HCT116 (cell line): ENCODE data around the gene PIK3R1. TPM values are rescaled to one million over a fixed set of nuclear protein-coding genes. Genes with fewer than 3 reads are reported as not detected.
A peak's percentile ranks its signal among the peaks of the same experiment; 100 is the strongest.

Experiments
- ATAC-seq: fragments of 200-7000 bp; cut with Tn5 transposase; 2 replicates; pipeline ENCODE4 v1.9.1; 2020; ENCODE audit warnings: mild to moderate bottlenecking, moderate library complexity
- BruUV-seq: library from RNA; stranded (reverse); fragments of 400-500 nt; replicated peaks from 2 replicates; lab custom pipeline; 2021; lab: Mats Ljungman, UMichigan
- CTCF ChIA-PET: fragments of 300-600 bp; sonication (Branson Sonifier 250); formaldehyde crosslinking; loops from one replicate; lab custom pipeline; 2021; ENCODE audit warnings: antibody characterized with exemption; lab: Charles Lee
- POLR2A ChIA-PET: fragments of 300-600, 350-600 bp; sonication (Branson Sonifier 250); formaldehyde crosslinking; loops from one replicate; lab custom pipeline; 2021; ENCODE audit warnings: antibody characterized with exemption; lab: Charles Lee
- RAD21 ChIA-PET, 2 experiments: fragments of 300-600 bp; sonication (Branson Sonifier 250); formaldehyde crosslinking; loops; one replicate each; lab custom pipeline; 2023; ENCODE audit warnings: low total read pairs in 2 of 2; ENCODE audit not compliant: uncharacterized antibody in 2 of 2, unreplicated experiment in 2 of 2, low non-redundant PET in 1 of 2; lab: Charles Lee
- DNase-seq: peaks from one replicate; pipeline ENCODE4 v3.0.0-alpha.2; 2010; ENCODE audit warnings: low read depth, low spot score
- H2AFZ ChIP-seq: fragments of 200-600 bp; shearing (Covaris generic), sonication (generic); 2 replicates; pipeline ENCODE4 v1.6.1; 2017; ENCODE audit warnings: low read depth, mixed run types, mixed read lengths, antibody characterized with exemption, low read length; ENCODE audit not compliant: poor library complexity, severe bottlenecking
- H3K27ac ChIP-seq: 2 replicates; pipeline ENCODE4 v1.5.1; 2012; ENCODE audit warnings: low read depth, low read length
- H3K27me3 ChIP-seq: fragments of 200-600 bp; sonication (generic); 2 replicates; pipeline ENCODE4 v1.6.1; 2016; ENCODE audit warnings: mixed run types, low read length, mixed read lengths; ENCODE audit not compliant: insufficient read depth
- H3K36me3 ChIP-seq, 2 experiments: fragments of 200-500 bp in 1 of 2; fragments of 200-600 bp in 1 of 2; sonication (Bioruptor generic) in 1 of 2; sonication (generic) in 1 of 2; 2 replicates each; pipeline versions ENCODE4 v1.5.1 to v1.6.1; 2014 to 2016; ENCODE audit warnings: low read length in 2 of 2, inconsistent platforms in 1 of 2, mixed read lengths in 1 of 2, mixed run types in 1 of 2; ENCODE audit not compliant: insufficient read depth in 2 of 2, control insufficient read depth in 1 of 2
- H3K4me1 ChIP-seq, 2 experiments: fragments of 200-600 bp in 1 of 2; sonication (generic) in 1 of 2; 2 replicates each; pipeline versions ENCODE4 v1.5.1 to v1.6.1; 2012 to 2017; ENCODE audit warnings: low read length in 2 of 2, inconsistent platforms in 1 of 2, mild to moderate bottlenecking in 1 of 2, mixed read lengths in 1 of 2, mixed run types in 1 of 2, moderate library complexity in 1 of 2; ENCODE audit not compliant: insufficient read depth in 2 of 2, control insufficient read depth in 1 of 2
- H3K4me2 ChIP-seq: fragments of 200-600 bp; sonication (generic); 2 replicates; pipeline ENCODE4 v1.6.1; 2017; ENCODE audit warnings: mixed run types, low read length, mixed read lengths
- H3K4me3 ChIP-seq, 2 experiments: fragments of 200-600 bp in 1 of 2; sonication (generic) in 1 of 2; replicated peaks in 1 of 2; 2 replicates each; pipeline ENCODE4 v1.5.1; 2011 to 2016; ENCODE audit warnings: low read length in 2 of 2, control low read depth in 1 of 2, low read depth in 1 of 2, mild to moderate bottlenecking in 1 of 2, mixed read lengths in 1 of 2, mixed run types in 1 of 2
- H3K79me2 ChIP-seq: fragments of 200-600 bp; sonication (generic); 2 replicates; pipeline ENCODE4 v1.6.1; 2017; ENCODE audit warnings: mild to moderate bottlenecking, mixed run types, low read length, moderate library complexity, mixed read lengths; ENCODE audit not compliant: insufficient read depth
- H3K9ac ChIP-seq: fragments of 200-600 bp; sonication (generic); 2 replicates; pipeline ENCODE4 v1.6.1; 2016; ENCODE audit warnings: low read length, mixed read lengths
- H3K9me2 ChIP-seq: fragments of 200-600 bp; sonication (generic), shearing (Covaris generic); 2 replicates; pipeline ENCODE4 v1.6.1; 2017; ENCODE audit warnings: mixed run types, mild to moderate bottlenecking, moderate library complexity; ENCODE audit not compliant: insufficient read depth
- H3K9me3 ChIP-seq, 2 experiments: fragments of 200-500 bp in 1 of 2; fragments of 200-600 bp in 1 of 2; sonication (Bioruptor generic) in 1 of 2; sonication (generic) in 1 of 2; 2 replicates each; pipeline ENCODE4 v1.6.1; 2014 to 2017; ENCODE audit warnings: low read length in 2 of 2, mixed read lengths in 2 of 2, inconsistent platforms in 1 of 2, low read depth in 1 of 2, mild to moderate bottlenecking in 1 of 2, mixed run types in 1 of 2, moderate library complexity in 1 of 2; ENCODE audit not compliant: control insufficient read depth in 1 of 2, insufficient read depth in 1 of 2
- H4K20me1 ChIP-seq: fragments of 200-600 bp; sonication (generic), shearing (Covaris generic); 2 replicates; pipeline ENCODE4 v1.6.1; 2017; ENCODE audit warnings: mixed run types, mild to moderate bottlenecking, moderate library complexity; ENCODE audit not compliant: insufficient read depth
- EZH2 ChIP-seq: fragments of 200-600 bp; sonication (generic); IDR thresholded peaks from 2 replicates; pipeline ENCODE4 v1.6.1; 2017; ENCODE audit warnings: antibody characterized with exemption, mixed run types
- REST ChIP-seq: IDR thresholded peaks from 2 replicates; pipeline ENCODE4 v1.6.1; 2012; ENCODE audit warnings: low read depth
- SRF ChIP-seq: IDR thresholded peaks from 2 replicates; pipeline ENCODE4 v1.6.1; 2012; ENCODE audit warnings: low read depth
- TCF7L2 ChIP-seq: IDR thresholded peaks from 2 replicates; pipeline ENCODE4 v1.7.0; 2011; ENCODE audit warnings: borderline replicate concordance, inconsistent platforms; ENCODE audit not compliant: insufficient read depth, insufficient read length; ENCODE audit errors: extremely low read depth
- intact Hi-C: fragments of 100-400 bp; cut with micrococcal nuclease; formaldehyde crosslinking; loops from 2 replicates; pipeline ENCODE4 v1.10.0; 2022
- total RNA-seq: library from RNA; stranded (reverse); gene quantifications from one replicate; pipeline ENCODE4 v1.2.1, GENCODE V29; 2021; ENCODE audit not compliant: unreplicated experiment

PIK3R1 gene
- total RNA-seq, 1 experiment from 2014 or later: 7.2 TPM

- Histone ChIP-seq H4K20me1 (no peaks in the 10 kb centered on the region), H2AFZ (peak overlapping the region; percentile 37), H3K9me3 (no peaks in the 10 kb centered on the region), H3K79me2 (no peaks in the 10 kb centered on the region), H3K27me3 (no peaks in the 10 kb centered on the region), H3K4me1 (peaks cover 27 to 63% of the 10 kb centered on the region in 2 experiments), H3K4me3 (0 out of 4 replicates have a peak overlapping the region, but pooled peaks of 1 of the 2 experiments have one; percentile 12), H3K27ac (no peak overlapping the region; the same call in 1 of the 2 replicates), H3K36me3 (no peaks in the 10 kb centered on the region), H3K9me2 (no peaks in the 10 kb centered on the region), H3K9ac (peak overlapping the region; percentile 28; the same call in 1 of the 2 replicates), H3K4me2 (peak overlapping the region; percentile 66; the same call in 1 of the 2 replicates)
- DNase-seq (no peak), ATAC-seq (no peak)
- TF ChIP-seq SRF (no peak), TCF7L2 (no peak), REST (no peak), EZH2 (no peak)
- RAD21 ChIA-PET: no interaction called here
- BruUV-seq: no TSS peak
- POLR2A ChIA-PET: interaction anchor here (1.0 kb wide), 1 partner anchor 12 kb away, joined by 4 read pairs; no protein-coding TSS in a partner anchor
- intact Hi-C loops: loop anchor here (5.0 kb wide), 1 partner anchor 100 kb away; no protein-coding TSS in a partner anchor
- CTCF ChIA-PET: no interaction called here
Observed at GRCh38 chr5:68332556-68332955, 117.0 kb downstream of the PIK3R1 start.
